ENCODE data around the gene AHCYL2.
"Not testable (repeated sequence)": the region's sequence is repeated elsewhere in the genome, so short reads cannot be mapped to it uniquely, and the experiment has no call there.

AHCYL2 gene

DNA sequence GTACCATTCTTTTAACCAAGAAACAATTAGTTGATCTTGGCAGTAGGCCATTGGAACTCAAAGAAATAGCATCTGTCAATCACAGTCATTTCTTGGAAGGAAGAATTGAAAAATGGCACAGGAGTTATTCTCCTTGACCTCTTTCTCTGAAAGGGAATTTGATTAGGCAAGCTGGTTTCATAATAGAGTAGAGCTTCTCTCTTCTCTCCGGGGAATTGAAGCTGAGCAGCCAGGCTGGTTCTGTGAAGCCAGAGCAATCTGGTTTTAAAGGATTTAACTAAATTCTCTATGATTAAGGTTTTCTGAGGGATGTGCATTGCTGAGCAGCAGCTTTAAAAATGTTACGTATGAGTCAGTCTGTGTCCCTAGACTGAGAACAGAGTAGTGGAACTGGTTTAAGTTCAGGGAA is 70.2 kb downstream of the AHCYL2 start:
- no peak for DNase-seq

DNA sequence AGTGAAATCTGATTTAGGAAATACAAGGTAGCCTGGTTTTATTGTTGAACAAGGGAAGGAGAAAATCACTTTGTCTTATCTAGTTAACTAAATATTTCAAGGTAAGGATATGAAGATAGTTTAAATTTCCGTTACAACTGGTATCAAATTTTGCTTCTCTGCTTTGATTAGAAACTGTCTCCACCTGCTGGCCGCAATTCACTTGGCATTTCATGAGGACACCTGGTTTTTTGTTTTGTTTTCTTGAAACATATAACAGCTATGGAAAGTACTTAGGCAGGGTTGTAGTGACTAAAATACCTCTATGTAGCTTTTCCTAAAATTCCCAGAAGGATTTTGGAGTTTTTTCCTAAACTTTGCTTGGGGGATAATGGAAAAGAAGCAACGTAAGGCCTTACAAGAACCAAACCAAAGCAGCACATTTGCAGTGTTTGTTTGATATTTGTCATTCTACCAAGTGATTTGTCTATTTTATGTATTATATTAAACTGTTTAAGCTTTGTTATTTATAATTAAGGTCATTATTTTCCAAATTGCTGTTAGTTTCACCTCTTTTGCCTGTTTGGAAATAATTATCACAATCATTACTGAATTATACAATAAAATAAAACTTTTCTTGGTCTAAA is 73.6 kb downstream of the AHCYL2 start:
- peak; percentile 12 for DNase-seq

DNA sequence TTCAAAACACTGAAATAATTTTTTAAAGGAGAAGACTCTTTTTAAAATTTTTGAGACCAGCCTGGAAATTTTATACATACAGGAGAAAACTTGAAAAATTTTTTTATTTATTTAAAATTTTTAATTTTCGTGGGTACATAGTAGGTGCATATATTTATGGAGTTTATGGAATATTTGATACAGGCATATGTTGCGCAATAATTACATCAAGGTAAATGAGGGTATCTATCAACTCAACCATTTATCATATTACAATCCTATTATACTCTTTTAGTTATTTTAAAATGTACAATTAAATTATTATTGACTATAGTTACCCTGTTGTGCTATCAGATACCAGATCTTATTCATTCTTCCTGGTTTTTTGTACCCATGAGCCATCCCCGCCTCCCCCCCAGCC is 75.1 kb downstream of the AHCYL2 start:
- no peak for DNase-seq

DNA sequence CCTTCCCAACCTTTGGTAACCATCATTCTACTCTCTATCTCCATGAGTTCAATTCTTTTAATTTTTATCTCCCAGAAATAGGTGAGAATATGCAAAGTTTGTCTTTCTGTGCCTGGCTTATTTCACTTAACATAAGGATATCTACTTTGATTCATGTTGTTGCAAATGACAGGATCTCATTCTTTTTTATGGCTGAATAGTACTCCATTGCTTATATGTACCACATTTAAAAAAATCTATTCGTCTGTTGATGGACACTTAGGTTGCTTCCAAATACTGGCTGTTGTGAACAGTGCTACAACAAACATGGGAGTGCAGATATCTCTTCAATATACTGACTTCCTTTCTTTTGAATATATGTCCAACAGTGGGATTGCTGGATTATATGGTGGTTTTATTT is 75.5 kb downstream of the AHCYL2 start:
- not testable (repeated sequence) for DNase-seq

DNA sequence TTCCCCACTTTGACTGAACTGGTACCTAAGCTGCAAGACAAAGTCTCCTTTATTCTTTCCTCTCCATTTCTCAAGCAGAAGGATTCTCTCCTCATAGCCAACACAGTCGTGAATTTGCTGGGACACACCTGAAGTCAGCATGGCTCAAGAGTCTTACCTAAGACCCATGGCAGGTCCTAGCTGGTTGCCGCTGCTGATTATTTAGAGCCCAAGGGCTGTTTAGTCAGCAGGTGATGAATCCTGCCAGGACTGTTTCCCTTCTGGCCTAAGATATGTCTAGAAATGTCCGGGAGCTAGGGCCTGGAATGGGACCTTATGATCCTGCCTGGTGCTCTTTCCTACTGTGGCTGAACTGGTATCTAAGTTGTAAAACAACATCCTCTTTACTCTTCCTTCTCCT is 82.8 kb downstream of the AHCYL2 start:
- no peak for DNase-seq

DNA sequence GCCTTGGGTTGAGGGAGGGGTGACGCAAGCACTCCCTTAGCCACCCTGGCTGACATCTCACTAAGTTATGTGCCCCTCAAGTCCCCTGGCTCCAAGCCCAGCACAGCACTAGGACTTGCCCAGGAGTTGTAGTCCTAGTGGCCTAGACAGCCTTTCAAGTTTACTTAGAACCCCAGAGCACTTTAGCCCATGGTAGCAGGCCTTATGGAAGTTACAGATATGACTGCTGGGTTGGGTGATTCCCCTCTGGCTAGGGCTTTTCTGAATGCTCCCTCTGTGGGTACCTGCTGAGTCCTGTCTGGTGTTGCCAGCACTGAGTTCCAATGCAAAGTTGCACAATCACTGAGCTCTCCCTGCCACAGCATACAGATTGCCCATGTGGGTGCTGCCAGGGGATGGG is 83.2 kb downstream of the AHCYL2 start:
- DNase-seq = no peak

DNA sequence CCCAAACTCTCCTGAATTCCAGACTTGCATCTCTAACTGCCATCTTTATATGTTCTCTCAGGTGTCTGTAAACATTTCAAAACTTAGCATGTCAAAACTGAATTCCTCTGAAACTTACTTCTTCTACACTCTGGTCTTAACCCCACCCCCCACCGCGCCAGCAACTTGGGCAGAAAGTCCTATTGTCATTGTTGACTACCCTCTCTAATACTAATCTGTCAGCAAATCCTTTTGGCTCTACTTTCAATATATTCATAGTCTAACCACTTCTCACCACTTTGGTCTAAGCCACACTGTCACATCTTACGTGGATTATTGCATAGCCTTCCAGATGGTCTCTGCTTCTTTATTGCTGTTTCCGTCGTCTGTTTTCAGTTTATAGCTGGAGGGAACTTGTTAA is 86.6 kb downstream of the AHCYL2 start:
- DNase-seq = no peak

DNA sequence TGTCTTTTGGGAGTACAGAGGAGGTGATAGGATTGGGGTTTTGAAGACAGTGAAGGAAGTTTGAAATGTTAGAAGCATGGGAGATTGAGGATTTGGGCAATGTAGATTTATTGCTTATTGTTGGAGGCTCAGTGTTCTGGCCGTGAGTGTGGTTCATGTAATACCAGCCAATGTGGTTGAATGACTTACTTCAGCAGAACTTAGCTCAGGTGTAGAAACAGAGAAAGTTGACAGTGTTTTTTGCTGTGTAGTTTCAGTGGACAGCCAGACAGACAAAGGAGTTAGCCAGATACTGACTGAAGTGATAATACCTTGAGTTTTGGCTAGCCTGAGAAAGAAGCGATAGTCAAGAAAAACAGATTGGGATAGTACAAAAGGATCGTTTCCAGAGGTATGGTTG is 88.5 kb downstream of the AHCYL2 start:
- no peak for DNase-seq

DNA sequence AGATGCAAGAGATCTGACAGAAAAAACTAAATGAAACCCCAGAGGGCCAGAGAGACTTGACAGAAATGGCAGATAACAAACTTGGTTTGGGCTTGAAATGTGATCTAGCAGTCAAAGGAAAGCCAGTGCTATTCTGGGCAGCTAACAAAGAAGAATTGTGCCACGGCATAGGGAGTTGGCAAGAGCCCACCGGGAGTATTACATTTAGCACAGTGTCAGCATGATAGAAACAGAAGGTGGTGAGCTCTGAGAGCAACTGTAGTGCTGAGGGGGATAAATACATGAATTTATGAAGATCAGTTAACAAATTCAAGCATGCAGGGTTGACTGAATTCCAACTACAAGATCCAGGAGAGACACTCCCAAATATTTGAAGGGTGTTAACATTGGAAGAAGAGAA is 91.1 kb downstream of the AHCYL2 start:
- no peak for DNase-seq

DNA sequence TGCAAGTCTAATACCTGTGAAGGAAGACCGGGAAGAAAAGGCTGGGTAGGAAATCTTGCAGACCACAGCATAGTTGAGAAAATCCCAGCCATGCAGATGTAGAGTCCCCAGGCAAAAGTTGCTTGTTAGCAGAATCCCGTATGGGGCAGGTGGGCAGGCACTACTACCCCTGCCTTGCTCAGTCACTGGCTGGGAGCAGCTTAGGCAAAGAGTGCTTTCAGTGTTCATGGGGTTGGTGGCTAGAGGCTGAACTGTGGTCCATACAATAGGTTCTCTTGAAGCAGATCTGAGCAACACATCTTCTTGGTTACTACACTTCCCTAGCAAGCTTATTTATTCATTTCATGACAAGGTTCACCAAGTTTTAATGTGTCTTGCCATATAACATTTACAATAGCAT is 92.6 kb downstream of the AHCYL2 start:
- no peak for DNase-seq

DNA sequence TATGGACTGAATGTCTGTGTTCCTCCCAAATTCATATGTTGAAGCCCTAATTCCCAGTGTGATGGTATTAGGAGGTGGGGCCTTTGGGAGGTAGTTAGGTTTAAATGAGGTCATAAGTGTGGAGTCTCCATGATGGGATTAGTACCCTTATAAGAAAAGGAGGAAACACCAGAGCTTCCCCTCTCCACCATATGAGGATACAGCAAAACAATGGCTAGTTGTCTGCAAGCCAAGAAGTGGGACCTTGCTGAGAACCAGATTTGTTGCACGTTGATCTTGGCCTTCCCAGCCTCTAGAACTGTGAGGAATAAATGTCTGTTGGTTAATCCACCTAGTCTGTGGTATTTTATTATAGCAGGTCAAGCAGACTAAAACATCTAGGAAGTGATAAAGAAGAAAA is 102.2 kb downstream of the AHCYL2 start:
- no peak for DNase-seq

DNA sequence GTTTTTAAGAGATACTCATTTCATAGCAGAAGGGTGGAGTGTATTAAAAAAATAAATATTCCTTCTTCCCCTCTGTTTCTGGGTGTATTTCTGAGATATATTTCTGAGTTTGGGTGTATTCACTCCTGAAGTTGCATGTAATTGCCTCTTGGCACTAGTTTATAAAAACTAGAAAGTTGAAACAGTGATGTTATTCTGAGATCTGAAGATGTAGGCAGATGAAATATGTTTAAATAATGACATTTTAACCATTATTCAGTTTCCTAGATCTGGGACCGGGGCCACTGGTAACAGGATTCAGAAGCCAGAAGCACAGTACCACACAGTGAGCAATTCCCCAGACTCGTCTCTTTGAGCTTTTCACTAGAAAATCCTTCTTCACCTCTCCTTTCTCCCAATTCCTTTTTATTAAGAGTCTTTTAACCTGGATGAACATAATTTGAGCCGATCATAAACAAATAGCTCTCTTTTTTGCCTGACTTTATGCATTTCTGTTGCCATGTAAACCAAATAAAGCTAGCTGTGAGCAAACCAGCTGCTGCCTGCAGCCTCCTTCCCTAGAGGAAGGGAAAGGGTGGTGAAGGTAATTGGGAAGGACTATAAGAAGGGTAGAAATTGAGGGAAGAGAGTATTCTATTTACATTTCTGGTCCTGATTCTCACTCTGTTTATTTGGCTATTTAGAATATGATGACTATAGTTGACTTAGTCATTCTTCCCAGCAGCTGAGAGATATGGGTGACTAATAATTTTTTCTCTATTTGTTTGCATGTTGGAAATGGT is 107.6 kb downstream of the AHCYL2 start:
- no peak for DNase-seq

DNA sequence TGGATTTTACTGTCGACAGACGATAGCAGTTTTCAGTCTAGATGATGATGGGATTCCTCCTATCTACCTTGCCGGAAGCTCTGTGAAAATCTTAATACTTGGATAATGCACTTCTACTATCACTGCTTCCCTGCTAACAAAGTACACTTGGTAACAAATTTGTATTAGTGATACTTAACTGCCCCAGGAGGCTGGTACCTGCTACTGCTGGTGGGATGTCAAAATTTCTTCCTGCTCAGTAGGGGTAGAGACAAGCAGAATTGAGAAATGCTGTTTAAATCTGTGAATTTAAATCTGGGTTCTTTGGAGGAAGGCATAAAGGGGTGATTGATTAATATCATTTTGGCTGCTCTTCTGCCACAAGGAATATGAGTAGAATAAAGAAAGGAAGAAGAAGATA is 109.6 kb downstream of the AHCYL2 start:
- no peak for DNase-seq

DNA sequence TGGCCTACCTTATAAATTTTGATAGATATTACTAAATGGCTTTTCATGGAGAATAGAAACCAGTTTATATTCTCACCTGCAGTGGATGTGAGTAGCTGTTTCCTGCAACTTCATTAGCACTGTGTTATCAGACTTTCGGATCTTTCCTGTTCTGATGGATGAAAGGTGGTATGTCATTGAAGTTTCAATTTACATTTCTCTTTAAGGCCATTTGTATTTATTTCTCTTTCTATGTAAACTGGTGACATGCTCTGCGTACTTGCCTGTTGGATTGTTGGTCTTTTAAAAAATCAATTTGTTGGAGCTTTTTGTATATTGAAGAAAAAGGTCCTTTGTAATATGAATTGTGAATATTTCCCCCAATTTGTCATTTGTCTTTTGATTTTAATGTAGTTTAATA is 113.6 kb downstream of the AHCYL2 start:
- DNase-seq = no peak

DNA sequence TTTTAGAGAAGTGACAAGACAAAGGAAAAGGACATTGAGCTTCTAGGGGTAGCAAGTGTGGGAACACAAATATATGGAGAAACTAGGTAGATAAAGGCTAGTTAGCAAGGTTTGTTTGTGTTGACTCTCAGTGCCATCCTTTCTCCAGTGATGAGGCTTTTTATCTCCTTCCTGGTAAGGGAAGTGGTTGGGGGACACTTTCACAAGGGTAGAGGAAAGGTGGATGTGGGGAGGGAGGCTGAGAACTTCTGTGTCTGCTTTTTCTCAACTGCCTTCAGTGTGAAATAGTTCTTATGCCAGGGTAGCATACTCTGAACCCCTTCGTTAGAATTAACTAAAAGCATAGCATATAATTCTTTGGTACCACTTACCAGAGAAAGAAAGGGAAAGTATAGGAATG is 116.4 kb downstream of the AHCYL2 start:
- no peak for DNase-seq

DNA sequence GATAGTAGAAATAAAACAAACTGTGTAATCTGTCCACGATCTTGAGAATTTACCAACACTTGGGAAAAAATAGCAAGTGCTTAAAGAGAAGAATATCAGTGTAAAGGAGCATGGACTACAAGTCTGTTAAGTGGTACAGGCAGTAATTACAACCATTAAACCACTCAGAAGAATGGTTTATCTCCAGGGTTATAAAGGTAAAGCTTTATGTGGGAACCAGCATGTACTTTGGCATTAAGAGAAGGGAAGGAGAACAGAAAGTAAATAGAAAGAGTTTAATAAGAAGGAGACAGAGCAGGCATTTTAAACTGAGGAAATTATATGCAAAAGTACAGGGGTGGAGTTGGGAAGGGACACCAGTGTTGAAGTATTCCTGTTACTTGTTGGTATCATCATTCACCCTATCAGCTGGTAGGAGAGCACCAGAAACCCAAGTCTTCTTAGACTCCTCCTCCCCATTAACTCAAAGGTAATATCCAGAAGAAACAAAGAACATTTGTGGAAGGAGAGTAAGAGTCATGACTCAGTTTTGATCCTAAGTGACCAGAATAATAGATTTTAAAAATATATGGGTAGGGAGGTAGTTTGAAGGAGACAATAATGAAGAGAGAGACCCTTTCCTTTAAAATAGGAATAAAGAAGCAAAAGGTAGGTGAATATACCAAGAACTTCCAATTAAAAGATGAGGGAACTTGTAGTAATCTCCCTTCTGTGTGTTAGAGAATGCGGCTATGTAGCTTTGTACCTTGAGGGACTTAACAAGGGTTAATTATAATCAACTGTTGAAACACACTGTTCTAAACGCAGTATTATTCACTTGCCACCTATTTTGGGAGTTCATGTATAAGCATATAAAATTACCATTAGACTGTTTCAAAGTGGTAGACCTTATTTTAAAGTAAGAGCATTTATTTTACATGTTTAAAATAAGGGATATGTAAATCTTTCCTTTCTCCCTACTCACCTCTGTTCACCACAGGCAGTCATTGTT is 117.3 kb downstream of the AHCYL2 start:
- no peak for DNase-seq

DNA sequence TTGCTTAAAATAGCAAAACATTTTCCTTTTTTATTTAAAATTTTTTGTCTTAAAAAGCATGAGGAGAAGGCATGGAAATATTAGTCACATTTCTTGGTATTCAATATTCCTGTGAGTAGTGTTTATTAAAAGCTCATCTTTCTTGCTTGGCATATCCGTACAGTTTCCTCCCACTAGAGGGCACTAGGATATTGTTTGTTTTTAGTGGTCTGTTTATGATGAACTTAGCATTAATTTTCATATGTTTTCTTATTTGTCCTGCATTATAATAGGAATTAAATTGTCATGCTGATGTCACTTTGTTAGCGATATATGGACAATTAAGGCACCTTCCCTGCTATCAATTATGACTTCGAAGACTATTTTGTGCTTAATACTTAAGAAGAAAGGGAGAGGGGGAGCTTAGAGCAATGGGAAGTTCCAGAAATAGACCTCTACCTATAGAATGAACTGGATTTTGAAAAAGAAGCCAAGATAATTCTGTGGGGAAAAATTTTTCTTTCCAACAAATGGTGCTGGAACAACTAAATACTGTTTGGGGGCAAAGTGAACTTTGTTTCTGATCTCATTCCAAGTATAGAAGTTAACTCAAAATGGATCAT is 118.4 kb downstream of the AHCYL2 start:
- DNase-seq = peak; percentile 12

DNA sequence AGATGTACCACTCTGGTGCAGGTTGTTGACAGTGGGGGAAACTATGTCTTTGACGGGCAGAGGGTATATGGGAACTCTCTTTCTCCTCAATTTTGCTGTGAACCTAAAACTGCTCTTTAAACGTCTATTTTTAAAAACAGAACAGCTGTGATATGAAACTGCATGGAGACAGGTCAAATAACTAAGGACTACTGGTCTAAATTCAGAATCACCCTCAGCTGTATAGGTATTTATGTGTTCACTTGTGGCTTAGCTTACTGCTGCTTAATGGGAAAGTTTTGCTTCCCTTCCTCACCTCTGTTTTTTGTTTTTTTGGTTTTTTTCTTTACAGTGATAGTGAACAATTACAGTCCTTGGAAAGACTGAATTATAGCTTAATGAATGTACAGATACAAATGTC is 122.5 kb downstream of the AHCYL2 start:
- no peak for DNase-seq

DNA sequence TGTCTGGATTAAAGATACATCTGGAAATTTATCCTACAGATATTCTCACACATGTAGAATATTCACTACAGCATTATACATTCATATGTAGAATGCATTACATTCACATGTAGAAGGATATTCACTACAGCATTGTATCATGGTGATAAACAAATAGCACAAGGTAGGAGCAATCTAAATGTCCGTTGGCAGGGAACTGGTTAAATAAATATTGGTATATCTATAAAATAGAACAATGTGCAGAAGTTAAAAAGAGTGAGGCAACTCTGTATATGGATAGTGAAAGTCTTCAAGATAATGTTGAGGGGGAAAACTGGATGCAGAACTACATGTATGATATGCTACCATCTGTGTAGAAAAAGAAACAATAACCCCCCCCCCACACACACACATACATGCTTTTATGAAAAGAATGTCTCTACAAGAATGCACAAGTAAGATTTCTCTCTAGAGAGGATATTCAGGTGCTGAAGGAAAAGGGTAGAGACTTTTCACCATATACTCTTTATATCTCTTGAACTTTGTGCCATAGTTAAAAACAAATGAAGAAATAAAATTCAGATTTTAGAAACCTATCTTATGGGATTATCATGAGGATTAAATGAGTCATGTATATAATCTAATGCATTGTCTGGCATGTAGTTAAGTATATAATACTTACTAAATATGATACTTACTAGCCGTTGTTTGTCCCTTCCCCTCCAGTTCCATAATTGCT is 123.4 kb downstream of the AHCYL2 start:
- DNase-seq = no peak

DNA sequence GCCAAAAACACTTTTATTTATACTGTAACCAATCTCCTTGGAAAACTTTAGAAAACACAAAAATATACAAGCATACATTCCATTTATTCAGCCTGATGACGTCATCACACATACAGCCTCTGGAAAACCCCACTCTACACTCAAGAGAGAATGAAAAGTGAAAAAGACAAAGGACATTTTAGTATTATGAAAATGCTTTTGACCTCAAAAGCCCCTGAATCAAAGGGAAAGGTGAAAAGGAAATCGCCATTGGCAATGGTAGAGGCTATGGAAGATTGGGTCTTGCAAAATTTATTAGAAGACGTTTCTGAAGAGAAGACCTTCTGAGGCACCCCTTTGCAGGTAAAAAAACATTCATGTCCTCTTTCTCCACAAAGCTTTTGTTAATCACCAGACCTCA is 126.5 kb downstream of the AHCYL2 start:
- no peak for DNase-seq

DNA sequence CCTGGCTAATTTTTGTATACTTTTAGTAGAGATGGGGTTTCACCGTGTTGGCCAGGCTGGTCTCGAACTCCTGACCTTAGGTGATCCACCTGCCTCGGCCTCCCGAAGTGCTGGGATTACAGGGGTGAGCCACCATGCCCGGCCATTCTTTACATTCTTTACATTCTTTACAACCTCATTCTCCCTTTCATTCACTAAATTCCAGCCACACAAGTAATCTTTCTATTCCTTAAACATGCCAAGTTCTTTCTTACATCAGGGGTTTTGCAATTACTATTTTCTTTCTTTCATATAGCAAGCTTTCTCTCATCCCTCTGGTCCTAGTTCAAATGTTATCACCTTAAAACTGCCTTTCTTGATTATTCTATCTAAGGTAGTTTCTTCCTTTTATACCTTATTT is 128.3 kb downstream of the AHCYL2 start:
- DNase-seq = not testable (repeated sequence)

DNA sequence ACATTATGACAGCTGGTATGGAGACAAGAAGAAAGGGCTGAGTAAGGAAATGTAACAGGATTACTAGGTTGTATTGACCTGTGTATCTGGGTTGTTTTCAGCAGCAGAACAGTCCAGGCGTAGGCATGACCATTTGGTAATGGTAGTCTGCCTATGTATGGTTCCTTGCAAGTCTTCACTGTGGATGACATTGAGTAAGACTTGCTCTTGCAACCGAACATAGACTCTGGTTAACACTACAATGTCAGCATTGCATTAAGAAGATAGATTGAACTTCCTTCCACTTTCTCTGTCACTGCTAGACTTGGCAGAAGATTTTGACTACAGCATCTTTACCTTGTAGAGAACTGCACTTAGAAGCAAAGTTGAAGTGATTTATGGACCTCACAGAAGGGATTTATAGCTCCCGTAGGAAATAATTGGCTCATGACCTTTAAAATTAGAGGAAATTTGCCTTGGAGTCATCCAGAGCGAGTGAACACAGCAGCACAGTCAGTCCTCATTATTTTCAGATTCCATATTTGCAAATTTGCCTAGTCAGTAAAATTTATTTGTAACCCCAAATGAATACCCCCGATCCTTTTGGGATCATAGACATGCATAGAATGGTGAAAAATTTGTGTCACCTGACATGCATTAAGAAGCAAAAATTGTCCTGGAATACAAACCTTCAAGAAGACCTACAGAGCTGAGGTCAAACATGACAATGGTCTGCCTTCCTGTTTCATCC is 129.8 kb downstream of the AHCYL2 start:
- no peak for DNase-seq
